Astrocyte of the spinal cord (primary cell): ENCODE results near the gene DENND11.

Experiments used
- DNase-seq: peaks from one replicate; pipeline ENCODE4 v3.0.0; 2011; ENCODE audit warnings: low read depth, low spot score
- H3K4me3 ChIP-seq: 2 replicates; pipeline ENCODE4 v1.5.1; 2011; ENCODE audit warnings: low read depth, mild to moderate bottlenecking, low read length, moderate library complexity
- CTCF ChIP-seq: IDR thresholded peaks from 2 replicates; pipeline ENCODE4 v1.5.1; 2012; ENCODE audit warnings: low read depth, mild to moderate bottlenecking, low read length, inconsistent platforms
- in situ Hi-C: cut with HindIII; loops from 2 replicates; pipeline ENCODE4 v1.10.0; 2017; ENCODE audit warnings: low sequenced_read_pairs

Gene DENND11

GRCh38 chr7:141717450-141717849 lies 15.5 kb upstream of the DENND11 start:
- no peak for DNase-seq
- no peak for TF ChIP-seq CTCF
- in situ Hi-C loops, result no loop called here
- H3K4me3 ChIP-seq, result no peak overlapping the region

- in situ Hi-C loops, result no loop called here
- no peak for DNase-seq
- no peak for TF ChIP-seq CTCF
- H3K4me3 ChIP-seq, result no peak overlapping the region
Measured at GRCh38 chr7:141715794-141716689, 14.1 kb upstream of the DENND11 start.

- in situ Hi-C loops, result no loop called here
- TF ChIP-seq CTCF, result no peak
- H3K4me3 ChIP-seq, result no peak overlapping the region
- DNase-seq, result no peak
Measured at GRCh38 chr7:141715018-141715417, 13.1 kb upstream of the DENND11 start.

- no peak for TF ChIP-seq CTCF
- in situ Hi-C loops, result no loop called here
- no peak overlapping the region for H3K4me3 ChIP-seq
- DNase-seq, result no peak
Measured at GRCh38 chr7:141714571-141714970, 12.6 kb upstream of the DENND11 start.

- no peak overlapping the region for H3K4me3 ChIP-seq
- in situ Hi-C loops, result no loop called here
- no peak for TF ChIP-seq CTCF
- DNase-seq, result no peak
Measured at GRCh38 chr7:141713890-141714289, 11.9 kb upstream of the DENND11 start.

GRCh38 chr7:141712603-141713255 lies 10.8 kb upstream of the DENND11 start:
- H3K4me3 ChIP-seq, result no peak overlapping the region
- no peak for DNase-seq
- no peak for TF ChIP-seq CTCF
- in situ Hi-C loops, result no loop called here
